H1 (cell line): ENCODE measurements around the gene PPM1M.
"Not testable (repeated sequence)": the region's sequence is repeated elsewhere in the genome, so short reads cannot be mapped to it uniquely, and the experiment has no call there.

Source experiments
- CTCF ChIP-seq, 3 experiments: IDR thresholded peaks; 1 replicate in 2 of 3; 2 replicates in 1 of 3; pipeline versions ENCODE4 v1.5.1 to v1.6.1; 2011; ENCODE audit warnings: low read length in 3 of 3, mild to moderate bottlenecking in 3 of 3, inconsistent platforms in 2 of 3, low read depth in 1 of 3, moderate library complexity in 1 of 3; ENCODE audit not compliant: insufficient read depth in 1 of 3; ENCODE audit errors: control extremely low read depth in 1 of 3
- E2F6 ChIP-seq: IDR thresholded peaks from 2 replicates; pipeline ENCODE4 v1.6.1; 2012; ENCODE audit warnings: inconsistent platforms
- GABPA ChIP-seq: IDR thresholded peaks from 2 replicates; pipeline ENCODE4 v1.6.1; 2011; ENCODE audit warnings: mild to moderate bottlenecking, low read length, moderate library complexity, borderline replicate concordance; ENCODE audit not compliant: insufficient read depth
- GTF2F1 ChIP-seq: IDR thresholded peaks from 2 replicates; pipeline ENCODE4 v1.6.1; 2012; ENCODE audit warnings: low read depth, low read length, improper control_type of control experiment, borderline replicate concordance
- RBBP5 ChIP-seq: IDR thresholded peaks from 2 replicates; pipeline ENCODE4 v1.7.1; 2012; ENCODE audit warnings: low read depth, mild to moderate bottlenecking, inconsistent platforms, low read length, moderate library complexity, borderline replicate concordance
- RXRA ChIP-seq: IDR thresholded peaks from 2 replicates; pipeline ENCODE4 v1.6.1; 2011; ENCODE audit warnings: low read depth, mild to moderate bottlenecking, low read length, moderate library complexity; ENCODE audit not compliant: insufficient read depth
- YY1 ChIP-seq: IDR thresholded peaks from 2 replicates; pipeline ENCODE4 v1.6.1; 2011; ENCODE audit warnings: low read depth, mild to moderate bottlenecking, low read length

- not testable (repeated sequence) for TF ChIP-seq GABPA; RBBP5; CTCF (IDR thresholded peaks at IDR 0.05; ENCODE audit: control extremely low read depth in 1 of 3, insufficient read depth in 1 of 3, low read depth in 1 of 3, low read length in 3 of 3); RXRA; E2F6; GTF2F1; YY1
Observed at GRCh38 chr3:52284051-52284450, 38.5 kb downstream of the PPM1M start.
